Breast epithelium (tissue), 4 donors: Measurements from ENCODE around the gene TMEM164. TPM values are rescaled to one million over a fixed set of nuclear protein-coding genes. Genes with fewer than 3 reads are reported as not detected.
"Not testable (repeated sequence)": the region's sequence is repeated elsewhere in the genome, so short reads cannot be mapped to it uniquely, and the experiment has no call there.

ENCODE experiments used
- DNase-seq, 2 donors: peaks; one replicate each; pipeline ENCODE4 v3.0.0-alpha.2; 2019; ENCODE audit warnings: low spot score in 2 of 2
- H3K27ac ChIP-seq, 2 donors: fragments of 200-600 bp; sonication (generic) in 1 of 2; one replicate each; pipeline ENCODE4 v1.5.1; 2016 to 2019; ENCODE audit warnings: mild to moderate bottlenecking in 1 of 2
- H3K27me3 ChIP-seq, 2 donors: fragments of 200-600 bp; sonication (generic) in 1 of 2; one replicate each; pipeline versions ENCODE4 v1.5.1 to v1.6.0; 2017 to 2019; ENCODE audit warnings: control low read depth in 1 of 2, mild to moderate bottlenecking in 1 of 2
- H3K36me3 ChIP-seq: fragments of 200-600 bp; one replicate; pipeline ENCODE4 v1.5.1; 2019
- H3K4me1 ChIP-seq, 2 donors: fragments of 200-600 bp; sonication (generic); one replicate each; pipeline ENCODE4 v1.5.1; 2016 to 2019; ENCODE audit warnings: control low read depth in 1 of 2
- H3K4me3 ChIP-seq, 3 donors: fragments of 200-600 bp; sonication (generic); 1 replicate in 2 of 3; 2 replicates in 1 of 3; pipeline ENCODE4 v1.5.1; 2016 to 2019; ENCODE audit warnings: mild to moderate bottlenecking in 3 of 3, moderate library complexity in 2 of 3
- H3K9me3 ChIP-seq, 2 donors: fragments of 200-600 bp; sonication (generic) in 1 of 2; one replicate each; pipeline ENCODE4 v1.5.1; 2016 to 2019; ENCODE audit warnings: control low read depth in 1 of 2
- POLR2A ChIP-seq: fragments of 450-650 bp; IDR thresholded peaks from one replicate; pipeline ENCODE4 v1.6.1; 2016; ENCODE audit warnings: antibody characterized with exemption, mild to moderate bottlenecking, moderate library complexity
- POLR2AphosphoS5 ChIP-seq, 3 donors: sonication (generic); formaldehyde crosslinking; IDR thresholded peaks; one replicate each; pipeline ENCODE4 v1.6.1; 2017; ENCODE audit warnings: antibody characterized with exemption in 3 of 3
- intact Hi-C: fragments of 100-400 bp; cut with DNase I; formaldehyde crosslinking; loops from one replicate; pipeline ENCODE4 v1.15.1; 2023; ENCODE audit warnings: low total_unique reads
- total RNA-seq, 3 donors: library from RNA; depleted of rRNA; stranded (reverse); fragments of >200 nt; gene quantifications; one replicate each; pipeline ENCODE4 v1.1.0, GENCODE V29; 2016
- TF ChIP-seq, protein P1 (sequence below), 3 donors: fragments of 450-650 bp; IDR thresholded peaks; one replicate each; pipeline ENCODE4 v1.5.1; 2016 to 2017; ENCODE audit warnings: antibody characterized with exemption in 3 of 3, mild to moderate bottlenecking in 3 of 3, moderate library complexity in 3 of 3

The TMEM164 gene
- total RNA-seq, 3 donors from 2014 or later, result 35.7 to 58.7 (median 56.5) TPM

DNA sequence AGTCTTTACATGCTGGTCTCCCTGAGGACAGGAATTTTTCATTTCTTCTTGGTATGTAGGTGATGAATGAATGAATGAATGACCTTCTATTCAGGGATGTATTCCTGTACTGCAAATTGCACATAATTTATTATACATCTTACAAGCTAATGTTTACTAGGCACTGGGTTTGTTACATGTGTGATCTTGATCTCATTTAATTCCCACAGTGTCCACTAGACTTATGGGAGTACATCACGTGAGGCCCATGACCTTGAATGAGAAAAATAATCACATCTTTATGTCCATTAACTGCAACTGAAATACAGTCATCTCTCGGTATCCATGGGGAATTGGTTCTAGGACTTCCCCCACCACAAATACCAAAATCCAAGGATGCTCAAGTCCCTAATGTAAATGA lies 150.3 kb downstream of the TMEM164 start:
- intact Hi-C loops, result no loop called here

DNA sequence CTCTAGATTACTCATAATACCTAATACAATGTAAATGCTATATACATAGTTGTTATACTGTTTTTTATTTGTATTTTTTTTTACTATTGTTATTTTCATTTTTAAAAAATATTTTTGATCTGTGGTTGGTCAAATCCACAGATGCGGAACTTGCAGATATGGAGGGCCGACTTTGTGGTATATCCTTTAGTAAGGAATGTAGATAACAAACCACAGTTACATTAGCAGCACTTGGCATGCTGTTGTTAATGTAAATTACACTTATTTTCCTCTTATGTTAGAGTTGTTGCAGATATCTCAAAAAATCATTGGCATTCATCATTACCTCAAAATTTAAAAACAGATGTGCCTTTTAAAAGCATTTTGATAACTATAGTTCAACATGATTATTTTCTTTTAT lies 151.0 kb downstream of the TMEM164 start:
- H3K9me3 ChIP-seq, result no peaks in the 10 kb centered on the region
- H3K4me1 ChIP-seq, result no peaks in the 10 kb centered on the region
- TF ChIP-seq POLR2A (no peak), POLR2AphosphoS5 (IDR thresholded peaks at IDR 0.05) (no peak)
- TF ChIP-seq, protein P1, sequence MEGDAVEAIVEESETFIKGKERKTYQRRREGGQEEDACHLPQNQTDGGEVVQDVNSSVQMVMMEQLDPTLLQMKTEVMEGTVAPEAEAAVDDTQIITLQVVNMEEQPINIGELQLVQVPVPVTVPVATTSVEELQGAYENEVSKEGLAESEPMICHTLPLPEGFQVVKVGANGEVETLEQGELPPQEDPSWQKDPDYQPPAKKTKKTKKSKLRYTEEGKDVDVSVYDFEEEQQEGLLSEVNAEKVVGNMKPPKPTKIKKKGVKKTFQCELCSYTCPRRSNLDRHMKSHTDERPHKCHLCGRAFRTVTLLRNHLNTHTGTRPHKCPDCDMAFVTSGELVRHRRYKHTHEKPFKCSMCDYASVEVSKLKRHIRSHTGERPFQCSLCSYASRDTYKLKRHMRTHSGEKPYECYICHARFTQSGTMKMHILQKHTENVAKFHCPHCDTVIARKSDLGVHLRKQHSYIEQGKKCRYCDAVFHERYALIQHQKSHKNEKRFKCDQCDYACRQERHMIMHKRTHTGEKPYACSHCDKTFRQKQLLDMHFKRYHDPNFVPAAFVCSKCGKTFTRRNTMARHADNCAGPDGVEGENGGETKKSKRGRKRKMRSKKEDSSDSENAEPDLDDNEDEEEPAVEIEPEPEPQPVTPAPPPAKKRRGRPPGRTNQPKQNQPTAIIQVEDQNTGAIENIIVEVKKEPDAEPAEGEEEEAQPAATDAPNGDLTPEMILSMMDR (IDR thresholded peaks at IDR 0.05), result no peak
- DNase-seq, result no peak
- intact Hi-C loops, result no loop called here
- peaks cover 0 to 55% of the 10 kb centered on the region in 2 donors for H3K27me3 ChIP-seq
- no peak overlapping the region for H3K27ac ChIP-seq
- no peak overlapping the region for H3K4me3 ChIP-seq
- no peaks in the 10 kb centered on the region for H3K36me3 ChIP-seq

More for the DNA sequence above, 150.3 kb downstream of the TMEM164 start:
- Histone ChIP-seq H3K4me1 (no peaks in the 10 kb centered on the region), H3K27ac (no peak overlapping the region), H3K27me3 (peaks cover 0 to 55% of the 10 kb centered on the region in 2 donors), H3K4me3 (no peak overlapping the region), H3K9me3 (no peaks in the 10 kb centered on the region), H3K36me3 (no peaks in the 10 kb centered on the region)
- TF ChIP-seq, protein P1 (IDR thresholded peaks at IDR 0.05), result no peak
- TF ChIP-seq POLR2A (no peak), POLR2AphosphoS5 (IDR thresholded peaks at IDR 0.05) (no peak)
- DNase-seq, result no peak

DNA sequence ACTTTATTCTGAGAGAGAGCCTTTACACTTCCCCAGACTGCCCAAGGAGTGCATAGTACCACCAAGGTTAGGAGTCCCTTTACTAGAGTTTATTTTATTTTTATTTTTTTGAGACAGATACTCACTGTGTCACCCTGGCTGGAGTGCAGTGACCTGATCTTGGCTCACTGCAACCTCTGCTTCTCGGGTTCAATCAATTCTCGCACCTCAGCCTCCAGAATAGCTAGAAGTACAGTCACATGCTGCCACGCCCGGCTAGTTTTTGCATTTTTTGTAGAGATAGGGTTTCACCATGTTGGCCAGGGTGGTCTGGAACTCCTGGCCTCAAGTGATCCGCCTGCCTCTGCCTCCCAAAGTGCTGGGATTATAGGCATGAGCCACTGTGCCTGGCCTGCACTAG lies 151.4 kb downstream of the TMEM164 start:
- H3K27ac ChIP-seq, H3K36me3 ChIP-seq, H3K9me3 ChIP-seq, intact Hi-C loops, DNase-seq, H3K4me1 ChIP-seq, H3K4me3 ChIP-seq: not testable (repeated sequence)
- peaks cover 0 to 51% of the 10 kb centered on the region in 2 donors for H3K27me3 ChIP-seq

DNA sequence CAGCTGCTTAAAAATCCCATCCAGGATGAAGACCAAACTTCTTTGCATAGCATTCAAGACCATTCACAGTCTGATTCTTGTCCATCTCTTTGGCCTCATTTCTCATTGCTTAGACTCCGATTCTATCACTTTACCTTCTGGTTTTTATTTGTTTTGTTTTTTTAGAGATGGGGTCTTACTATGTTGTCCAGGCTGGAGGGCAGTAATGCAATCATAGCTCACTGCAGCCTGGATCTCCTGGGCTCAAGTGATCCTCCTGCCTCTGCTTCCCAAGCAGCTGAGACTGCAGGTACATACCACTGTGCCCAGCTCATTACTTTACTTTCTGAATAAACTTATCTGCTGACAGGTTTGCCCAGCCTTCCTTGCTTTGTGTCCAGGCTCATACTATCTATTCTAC lies 152.8 kb downstream of the TMEM164 start:
- no peaks in the 10 kb centered on the region for H3K9me3 ChIP-seq
- H3K27me3 ChIP-seq, result peaks cover 0 to 50% of the 10 kb centered on the region in 2 donors
- H3K36me3 ChIP-seq, result no peaks in the 10 kb centered on the region
- H3K4me3 ChIP-seq, result no peak overlapping the region
- no peak for TF ChIP-seq POLR2A
- no peak for TF ChIP-seq POLR2AphosphoS5 (IDR thresholded peaks at IDR 0.05)
- TF ChIP-seq, protein P1 (IDR thresholded peaks at IDR 0.05), result no peak
- no peak for DNase-seq
- intact Hi-C loops, result no loop called here
- H3K27ac ChIP-seq, result no peak overlapping the region
- no peaks in the 10 kb centered on the region for H3K4me1 ChIP-seq

DNA sequence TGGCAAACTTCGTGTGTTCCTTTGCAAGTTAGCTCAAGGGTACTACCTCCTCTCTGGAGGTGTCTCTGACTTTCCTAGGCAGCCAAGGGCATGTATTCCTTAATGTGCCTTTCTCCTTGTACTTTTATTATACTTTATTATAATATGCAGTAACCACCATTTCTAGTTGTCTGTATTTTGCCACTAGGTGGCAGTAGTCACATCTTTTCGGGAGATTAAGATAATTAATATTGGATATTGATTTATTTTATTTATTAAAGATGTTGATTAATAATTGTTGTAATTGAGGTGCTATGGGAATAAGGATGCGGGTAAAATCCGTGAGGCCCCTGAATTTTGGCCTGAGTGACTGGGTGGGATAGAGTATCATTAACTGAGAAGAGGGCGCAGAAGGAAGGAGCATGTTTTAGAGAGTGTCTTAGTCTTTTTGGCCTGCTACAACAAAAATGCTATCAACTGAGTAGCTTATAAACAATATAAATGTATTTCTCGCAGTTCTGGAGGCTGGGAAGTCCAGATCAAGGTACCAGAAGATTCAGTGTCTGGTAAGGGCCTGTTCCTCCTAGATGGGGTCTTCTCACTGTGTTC lies 153.3 kb downstream of the TMEM164 start:
- Histone ChIP-seq H3K36me3 (no peaks in the 10 kb centered on the region), H3K27ac (no peak overlapping the region), H3K27me3 (peaks cover 0 to 55% of the 10 kb centered on the region in 2 donors), H3K4me1 (no peaks in the 10 kb centered on the region), H3K4me3 (no peak overlapping the region), H3K9me3 (no peaks in the 10 kb centered on the region)
- intact Hi-C loops, result no loop called here
- no peak for TF ChIP-seq POLR2AphosphoS5 (IDR thresholded peaks at IDR 0.05)
- TF ChIP-seq, protein P1 (IDR thresholded peaks at IDR 0.05), result peak in 2 of 3 donors; percentile 33 to 34
- DNase-seq, result no peak

DNA sequence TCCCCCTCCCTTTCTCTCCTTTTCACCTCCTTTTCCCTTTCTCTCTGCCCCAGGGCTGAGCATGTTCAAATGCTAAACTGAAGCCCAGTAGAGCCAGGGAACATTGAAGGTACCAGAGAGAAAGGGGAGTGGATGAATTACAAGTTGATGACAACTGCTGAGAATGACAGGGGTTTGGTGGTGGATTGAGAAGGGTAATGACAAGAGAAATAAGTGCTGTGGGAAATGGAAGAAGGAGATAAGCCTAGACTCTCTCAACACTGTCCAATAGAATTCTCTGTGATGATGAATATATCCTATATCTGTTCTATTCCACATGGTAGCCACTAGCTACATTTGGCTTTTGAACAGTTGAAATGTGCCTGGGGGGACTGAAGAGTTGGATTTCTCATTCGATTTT lies 154.5 kb downstream of the TMEM164 start:
- Histone ChIP-seq H3K36me3 (no peaks in the 10 kb centered on the region), H3K27me3 (peaks cover 0 to 62% of the 10 kb centered on the region in 2 donors), H3K9me3 (no peaks in the 10 kb centered on the region), H3K27ac (no peak overlapping the region), H3K4me1 (no peaks in the 10 kb centered on the region), H3K4me3 (no peak overlapping the region)
- TF ChIP-seq, protein P1 (IDR thresholded peaks at IDR 0.05), result no peak
- no peak for DNase-seq
- intact Hi-C loops, result no loop called here
